Liver (tissue), 3 donors: ENCODE results near the gene EIPR1.

ENCODE experiments used
- EGR1 ChIP-seq, 2 donors: IDR thresholded peaks; 2 replicates each; pipeline ENCODE4 v1.6.1; 2016 to 2018; ENCODE audit warnings: antibody characterized with exemption in 2 of 2, low read depth in 2 of 2
- FOXA1 ChIP-seq: IDR thresholded peaks from 2 replicates; pipeline ENCODE4 v1.6.1; 2016; ENCODE audit warnings: antibody characterized with exemption
- GABPA ChIP-seq, 2 donors: IDR thresholded peaks in 1 of 2; conservative IDR thresholded peaks in 1 of 2; 2 replicates each; pipeline ENCODE4 v1.6.1; 2016; ENCODE audit warnings: antibody characterized with exemption in 2 of 2, mild to moderate bottlenecking in 1 of 2, moderate library complexity in 1 of 2
- JUND ChIP-seq, 2 donors: IDR thresholded peaks; 2 replicates each; pipeline ENCODE4 v1.6.1; 2016; ENCODE audit warnings: antibody characterized with exemption in 2 of 2
- NR2F2 ChIP-seq: IDR thresholded peaks from 2 replicates; pipeline ENCODE4 v1.6.1; 2016; ENCODE audit warnings: antibody characterized with exemption
- RAD21 ChIP-seq, 2 donors: IDR thresholded peaks; 2 replicates each; pipeline ENCODE4 v1.6.1; 2016; ENCODE audit warnings: antibody characterized with exemption in 2 of 2, mild to moderate bottlenecking in 2 of 2
- SP1 ChIP-seq: IDR thresholded peaks from 2 replicates; pipeline ENCODE4 v1.6.1; 2018; ENCODE audit warnings: antibody characterized with exemption, mild to moderate bottlenecking
- TAF1 ChIP-seq: conservative IDR thresholded peaks from 2 replicates; pipeline ENCODE4 v1.6.1; 2016; ENCODE audit warnings: antibody characterized with exemption, mild to moderate bottlenecking
- YY1 ChIP-seq: IDR thresholded peaks from 2 replicates; pipeline ENCODE4 v1.6.1; 2016; ENCODE audit warnings: antibody characterized with exemption, mild to moderate bottlenecking
- TF ChIP-seq, protein P1 (sequence below): fragments of 150-350 bp; IDR thresholded peaks from 2 replicates; pipeline ENCODE4 v1.5.1; 2017; ENCODE audit warnings: improper control_type of control experiment, low read depth, low read length; ENCODE audit not compliant: missing input control
- TF ChIP-seq, protein P2 (sequence below): IDR thresholded peaks from 2 replicates; pipeline ENCODE4 v1.6.1; 2016; ENCODE audit warnings: antibody characterized with exemption, mild to moderate bottlenecking
- TF ChIP-seq, protein P3 (sequence below): IDR thresholded peaks from 2 replicates; pipeline ENCODE4 v1.6.1; 2016; ENCODE audit warnings: antibody characterized with exemption
- TF ChIP-seq, protein P4 (sequence below): IDR thresholded peaks from 2 replicates; pipeline ENCODE4 v1.6.1; 2016; ENCODE audit warnings: antibody characterized with exemption
- TF ChIP-seq, protein P5 (sequence below): IDR thresholded peaks from 2 replicates; pipeline ENCODE4 v1.6.1; 2016; ENCODE audit warnings: antibody characterized with exemption
- donor health status: healthy.
- donor health status: healthy.

DNA sequence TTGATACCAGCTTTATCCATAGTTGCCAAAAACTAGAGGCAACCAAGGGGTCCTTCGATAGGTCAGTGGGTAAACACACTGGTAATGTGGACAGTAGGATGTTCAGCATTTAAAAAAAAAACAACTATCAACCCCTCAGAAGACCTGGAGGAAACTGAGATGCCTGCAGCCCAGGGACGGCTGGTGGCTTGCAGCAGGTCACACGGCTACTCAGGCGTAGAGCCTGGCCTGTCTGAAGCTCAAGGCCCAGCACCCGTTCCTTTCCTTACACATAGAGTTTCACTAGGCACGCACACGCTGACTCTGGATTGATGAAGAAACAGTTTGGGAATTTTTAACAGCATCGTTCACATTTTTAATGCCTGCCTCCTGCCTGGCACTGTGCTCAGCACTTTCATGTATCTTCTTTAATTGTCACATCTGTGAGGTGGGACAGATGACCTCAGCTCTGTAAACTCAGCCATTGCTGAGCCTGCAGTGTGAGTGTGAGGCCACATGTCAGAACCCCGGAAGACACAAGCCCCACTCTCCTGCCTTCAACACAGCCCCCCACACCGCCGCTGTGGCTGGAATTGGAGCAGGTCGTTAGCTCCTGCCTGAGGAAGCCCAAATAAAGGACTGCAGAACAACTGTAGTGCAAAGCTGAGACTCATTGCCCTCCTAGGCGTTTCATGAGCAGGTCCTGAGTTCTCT, 42.6 kb upstream of the EIPR1 start:
- TF ChIP-seq, protein P1, sequence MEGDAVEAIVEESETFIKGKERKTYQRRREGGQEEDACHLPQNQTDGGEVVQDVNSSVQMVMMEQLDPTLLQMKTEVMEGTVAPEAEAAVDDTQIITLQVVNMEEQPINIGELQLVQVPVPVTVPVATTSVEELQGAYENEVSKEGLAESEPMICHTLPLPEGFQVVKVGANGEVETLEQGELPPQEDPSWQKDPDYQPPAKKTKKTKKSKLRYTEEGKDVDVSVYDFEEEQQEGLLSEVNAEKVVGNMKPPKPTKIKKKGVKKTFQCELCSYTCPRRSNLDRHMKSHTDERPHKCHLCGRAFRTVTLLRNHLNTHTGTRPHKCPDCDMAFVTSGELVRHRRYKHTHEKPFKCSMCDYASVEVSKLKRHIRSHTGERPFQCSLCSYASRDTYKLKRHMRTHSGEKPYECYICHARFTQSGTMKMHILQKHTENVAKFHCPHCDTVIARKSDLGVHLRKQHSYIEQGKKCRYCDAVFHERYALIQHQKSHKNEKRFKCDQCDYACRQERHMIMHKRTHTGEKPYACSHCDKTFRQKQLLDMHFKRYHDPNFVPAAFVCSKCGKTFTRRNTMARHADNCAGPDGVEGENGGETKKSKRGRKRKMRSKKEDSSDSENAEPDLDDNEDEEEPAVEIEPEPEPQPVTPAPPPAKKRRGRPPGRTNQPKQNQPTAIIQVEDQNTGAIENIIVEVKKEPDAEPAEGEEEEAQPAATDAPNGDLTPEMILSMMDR: no peak
- TF ChIP-seq RAD21 (IDR thresholded peaks at IDR 0.05) (no peak), JUND (IDR thresholded peaks at IDR 0.05) (no peak), SP1 (no peak), YY1 (no peak), GABPA (IDR thresholded peaks at IDR 0.05 in 1 of 2, conservative IDR thresholded peaks at IDR 0.05 in 1 of 2) (no peak), NR2F2 (no peak), EGR1 (IDR thresholded peaks at IDR 0.05; ENCODE audit: low read depth in 2 of 2) (no peak), TAF1 (no peak), FOXA1 (no peak)
- TF ChIP-seq, protein P2, sequence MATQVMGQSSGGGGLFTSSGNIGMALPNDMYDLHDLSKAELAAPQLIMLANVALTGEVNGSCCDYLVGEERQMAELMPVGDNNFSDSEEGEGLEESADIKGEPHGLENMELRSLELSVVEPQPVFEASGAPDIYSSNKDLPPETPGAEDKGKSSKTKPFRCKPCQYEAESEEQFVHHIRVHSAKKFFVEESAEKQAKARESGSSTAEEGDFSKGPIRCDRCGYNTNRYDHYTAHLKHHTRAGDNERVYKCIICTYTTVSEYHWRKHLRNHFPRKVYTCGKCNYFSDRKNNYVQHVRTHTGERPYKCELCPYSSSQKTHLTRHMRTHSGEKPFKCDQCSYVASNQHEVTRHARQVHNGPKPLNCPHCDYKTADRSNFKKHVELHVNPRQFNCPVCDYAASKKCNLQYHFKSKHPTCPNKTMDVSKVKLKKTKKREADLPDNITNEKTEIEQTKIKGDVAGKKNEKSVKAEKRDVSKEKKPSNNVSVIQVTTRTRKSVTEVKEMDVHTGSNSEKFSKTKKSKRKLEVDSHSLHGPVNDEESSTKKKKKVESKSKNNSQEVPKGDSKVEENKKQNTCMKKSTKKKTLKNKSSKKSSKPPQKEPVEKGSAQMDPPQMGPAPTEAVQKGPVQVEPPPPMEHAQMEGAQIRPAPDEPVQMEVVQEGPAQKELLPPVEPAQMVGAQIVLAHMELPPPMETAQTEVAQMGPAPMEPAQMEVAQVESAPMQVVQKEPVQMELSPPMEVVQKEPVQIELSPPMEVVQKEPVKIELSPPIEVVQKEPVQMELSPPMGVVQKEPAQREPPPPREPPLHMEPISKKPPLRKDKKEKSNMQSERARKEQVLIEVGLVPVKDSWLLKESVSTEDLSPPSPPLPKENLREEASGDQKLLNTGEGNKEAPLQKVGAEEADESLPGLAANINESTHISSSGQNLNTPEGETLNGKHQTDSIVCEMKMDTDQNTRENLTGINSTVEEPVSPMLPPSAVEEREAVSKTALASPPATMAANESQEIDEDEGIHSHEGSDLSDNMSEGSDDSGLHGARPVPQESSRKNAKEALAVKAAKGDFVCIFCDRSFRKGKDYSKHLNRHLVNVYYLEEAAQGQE: no peak
- TF ChIP-seq, protein P3, sequence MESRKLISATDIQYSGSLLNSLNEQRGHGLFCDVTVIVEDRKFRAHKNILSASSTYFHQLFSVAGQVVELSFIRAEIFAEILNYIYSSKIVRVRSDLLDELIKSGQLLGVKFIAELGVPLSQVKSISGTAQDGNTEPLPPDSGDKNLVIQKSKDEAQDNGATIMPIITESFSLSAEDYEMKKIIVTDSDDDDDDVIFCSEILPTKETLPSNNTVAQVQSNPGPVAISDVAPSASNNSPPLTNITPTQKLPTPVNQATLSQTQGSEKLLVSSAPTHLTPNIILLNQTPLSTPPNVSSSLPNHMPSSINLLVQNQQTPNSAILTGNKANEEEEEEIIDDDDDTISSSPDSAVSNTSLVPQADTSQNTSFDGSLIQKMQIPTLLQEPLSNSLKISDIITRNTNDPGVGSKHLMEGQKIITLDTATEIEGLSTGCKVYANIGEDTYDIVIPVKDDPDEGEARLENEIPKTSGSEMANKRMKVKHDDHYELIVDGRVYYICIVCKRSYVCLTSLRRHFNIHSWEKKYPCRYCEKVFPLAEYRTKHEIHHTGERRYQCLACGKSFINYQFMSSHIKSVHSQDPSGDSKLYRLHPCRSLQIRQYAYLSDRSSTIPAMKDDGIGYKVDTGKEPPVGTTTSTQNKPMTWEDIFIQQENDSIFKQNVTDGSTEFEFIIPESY: no peak
- TF ChIP-seq, protein P4, sequence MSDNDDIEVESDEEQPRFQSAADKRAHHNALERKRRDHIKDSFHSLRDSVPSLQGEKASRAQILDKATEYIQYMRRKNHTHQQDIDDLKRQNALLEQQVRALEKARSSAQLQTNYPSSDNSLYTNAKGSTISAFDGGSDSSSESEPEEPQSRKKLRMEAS: no peak
- TF ChIP-seq, protein P5, sequence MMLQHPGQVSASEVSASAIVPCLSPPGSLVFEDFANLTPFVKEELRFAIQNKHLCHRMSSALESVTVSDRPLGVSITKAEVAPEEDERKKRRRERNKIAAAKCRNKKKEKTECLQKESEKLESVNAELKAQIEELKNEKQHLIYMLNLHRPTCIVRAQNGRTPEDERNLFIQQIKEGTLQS: no peak
